Epidermal melanocyte (primary cell): ENCODE results near the gene TTC7B.
"Not testable (repeated sequence)": the region's sequence is repeated elsewhere in the genome, so short reads cannot be mapped to it uniquely, and the experiment has no call there.

Experiments
- DNase-seq: peaks from one replicate; pipeline ENCODE4 v3.0.0; 2011; ENCODE audit warnings: low spot score; ENCODE audit not compliant: insufficient read length

The TTC7B gene

DNA sequence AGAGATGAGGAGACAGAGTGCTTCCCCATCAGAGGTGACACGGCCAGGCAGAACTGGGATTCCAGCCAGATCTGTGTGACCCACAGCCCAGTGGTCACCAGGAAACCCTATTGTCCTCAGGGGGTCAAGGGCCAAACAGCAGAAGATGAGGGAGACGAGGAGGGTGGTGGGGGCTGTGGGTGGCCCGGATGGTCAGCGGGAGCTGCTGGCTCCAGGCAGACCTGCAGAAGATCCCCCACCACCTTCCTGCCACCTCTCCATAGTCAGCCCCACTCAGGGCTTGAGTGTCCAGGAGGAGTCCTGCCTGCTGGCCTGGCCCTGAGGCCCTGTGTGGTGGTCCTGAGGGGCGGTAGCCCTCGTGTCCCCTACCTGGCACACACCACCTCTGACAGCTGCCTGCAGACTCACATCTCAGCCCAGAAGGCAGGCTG is 282.6 kb downstream of the TTC7B start:
- no peak for DNase-seq

DNA sequence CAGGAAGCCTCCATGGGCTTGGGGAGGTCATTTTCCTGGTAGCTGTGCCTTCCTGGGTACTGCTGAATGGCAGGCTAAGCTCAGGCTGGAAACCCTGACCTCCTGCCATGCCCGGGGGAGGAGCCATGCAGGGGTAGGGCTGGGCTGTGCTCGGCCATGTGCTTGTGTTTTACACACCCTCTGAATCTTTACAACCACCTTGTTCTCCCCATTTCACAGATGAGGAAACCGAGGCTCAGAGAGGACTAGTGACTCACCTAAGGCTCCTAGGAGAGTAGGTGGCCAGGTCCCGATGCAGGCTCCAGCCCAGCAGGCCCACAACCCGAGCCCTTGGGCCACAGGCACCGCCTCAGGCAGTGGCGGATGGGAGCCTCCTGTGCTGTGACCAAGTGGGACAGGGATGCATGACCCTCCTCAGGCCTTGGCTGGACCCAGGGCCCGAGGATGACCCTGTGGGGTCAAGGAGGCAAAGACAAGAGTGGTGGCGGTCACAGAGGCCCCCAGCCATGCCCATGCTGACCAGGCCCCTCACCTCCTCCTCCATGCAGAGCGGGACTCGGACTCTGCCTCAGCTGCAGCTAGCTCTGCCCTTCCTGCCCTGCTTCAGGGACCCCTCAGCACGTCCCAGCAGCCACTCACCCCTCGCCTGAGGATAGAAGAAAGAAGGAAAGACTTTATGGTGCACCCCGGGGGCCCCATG is 283.3 kb downstream of the TTC7B start:
- no peak for DNase-seq

DNA sequence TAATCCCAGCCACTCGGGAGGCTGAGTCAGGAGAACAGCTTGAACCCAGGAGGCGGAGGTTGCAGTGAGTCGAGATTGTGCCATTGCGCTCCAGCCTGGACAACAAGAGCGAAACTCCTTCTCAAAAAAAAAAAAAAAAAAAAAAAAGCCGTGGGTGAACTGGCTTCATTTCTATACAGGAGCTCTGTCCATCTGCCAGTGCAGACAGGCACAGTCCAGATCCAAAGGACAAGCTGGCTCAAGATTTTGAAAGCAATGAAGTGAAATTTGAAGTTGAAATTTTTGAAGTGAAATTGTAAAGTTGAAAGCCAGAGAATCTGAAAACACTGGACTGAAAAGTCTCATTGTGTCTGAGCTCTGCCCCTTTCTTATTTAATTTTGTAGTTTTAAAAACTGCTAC is 284.7 kb downstream of the TTC7B start:
- no peak for DNase-seq

DNA sequence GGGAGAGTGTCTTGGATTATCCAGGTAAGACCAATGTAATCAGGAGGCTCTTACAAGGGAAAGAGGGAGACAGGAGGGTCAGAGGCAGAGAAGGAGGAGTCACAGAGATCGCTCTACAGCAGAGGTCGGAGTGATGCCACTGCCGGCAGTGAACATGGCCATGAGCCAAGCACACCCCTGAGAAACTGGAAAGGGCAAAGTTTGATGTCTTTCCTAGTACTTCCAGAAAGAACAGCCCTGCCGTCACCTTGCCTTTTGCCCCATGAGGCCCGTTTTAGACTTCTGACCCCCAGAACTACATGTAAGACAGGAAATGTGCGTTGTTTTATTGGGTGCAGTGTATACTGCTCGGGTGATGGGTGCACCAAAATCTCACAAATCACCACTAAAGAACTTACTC is 285.7 kb downstream of the TTC7B start:
- no peak for DNase-seq

DNA sequence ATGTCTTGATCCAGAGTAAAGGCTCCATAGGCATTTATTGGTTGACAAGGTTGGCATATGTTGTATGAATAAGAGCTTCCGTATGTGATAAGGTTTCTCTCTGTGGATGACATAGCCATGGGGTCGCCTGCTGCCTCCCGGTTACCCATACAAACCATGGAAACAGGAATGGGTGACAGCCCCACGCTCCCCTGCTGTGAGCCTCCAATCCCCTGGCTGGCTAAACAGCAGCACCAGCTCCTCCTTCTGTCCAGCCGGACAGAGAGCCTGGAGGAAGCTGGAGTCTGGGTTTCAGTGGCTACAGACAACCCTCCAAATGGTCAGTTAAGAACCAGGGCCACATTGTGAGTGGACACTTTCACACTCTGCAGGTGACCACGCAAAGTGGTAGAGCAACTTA is 288.3 kb downstream of the TTC7B start:
- no peak for DNase-seq

DNA sequence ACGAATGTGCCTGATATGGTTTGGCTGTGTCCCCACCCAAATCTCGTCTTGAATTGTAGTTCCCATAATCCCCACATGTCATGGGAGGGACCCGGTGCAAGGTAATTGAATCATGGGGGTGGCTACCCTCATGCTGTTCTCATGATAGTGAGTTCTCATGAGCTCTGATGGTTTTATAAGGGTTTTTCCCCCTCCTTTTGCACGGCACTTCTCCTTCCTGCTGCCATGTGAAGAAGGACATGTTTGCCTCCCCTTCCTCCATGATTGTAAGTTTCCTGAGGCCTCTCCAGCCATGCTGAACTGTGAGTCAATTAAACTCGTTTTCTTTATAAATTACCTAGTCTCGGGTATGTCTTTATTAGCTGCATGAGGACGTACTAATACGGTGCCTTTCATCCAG is 289.7 kb downstream of the TTC7B start:
- not testable (repeated sequence) for DNase-seq

DNA sequence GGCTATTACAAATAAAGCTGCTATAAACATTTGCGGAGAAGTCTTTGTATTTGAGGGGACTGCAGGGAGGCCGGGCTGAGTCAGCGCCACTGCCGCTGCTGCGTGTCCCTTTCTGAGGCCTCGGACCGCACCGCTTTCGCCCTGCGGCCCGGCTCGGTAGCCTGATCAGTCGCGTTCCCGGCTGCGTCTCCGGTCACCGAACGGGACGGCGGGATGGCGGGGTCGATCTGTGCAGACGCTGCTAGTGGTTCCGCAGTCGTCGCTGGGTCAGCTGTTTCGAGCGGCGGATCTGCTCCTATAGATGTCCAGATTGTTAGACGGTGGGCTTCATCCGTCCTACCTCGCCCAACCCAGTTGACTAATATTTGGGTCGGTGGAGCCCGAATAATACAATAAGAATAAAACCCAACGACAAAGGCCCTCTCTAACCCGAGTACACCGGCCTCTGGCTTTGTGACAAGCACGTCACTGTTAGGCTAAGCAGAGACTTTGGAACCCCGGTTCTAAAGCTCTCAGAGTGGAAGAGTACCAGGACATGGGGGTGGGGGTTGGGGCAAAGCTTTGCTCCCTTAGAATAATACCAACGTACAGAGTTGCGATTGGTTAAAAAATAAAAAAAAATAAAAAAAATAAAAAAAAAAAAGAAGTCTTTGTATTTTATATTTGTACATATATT is 290.7 kb downstream of the TTC7B start:
- not testable (repeated sequence) for DNase-seq

DNA sequence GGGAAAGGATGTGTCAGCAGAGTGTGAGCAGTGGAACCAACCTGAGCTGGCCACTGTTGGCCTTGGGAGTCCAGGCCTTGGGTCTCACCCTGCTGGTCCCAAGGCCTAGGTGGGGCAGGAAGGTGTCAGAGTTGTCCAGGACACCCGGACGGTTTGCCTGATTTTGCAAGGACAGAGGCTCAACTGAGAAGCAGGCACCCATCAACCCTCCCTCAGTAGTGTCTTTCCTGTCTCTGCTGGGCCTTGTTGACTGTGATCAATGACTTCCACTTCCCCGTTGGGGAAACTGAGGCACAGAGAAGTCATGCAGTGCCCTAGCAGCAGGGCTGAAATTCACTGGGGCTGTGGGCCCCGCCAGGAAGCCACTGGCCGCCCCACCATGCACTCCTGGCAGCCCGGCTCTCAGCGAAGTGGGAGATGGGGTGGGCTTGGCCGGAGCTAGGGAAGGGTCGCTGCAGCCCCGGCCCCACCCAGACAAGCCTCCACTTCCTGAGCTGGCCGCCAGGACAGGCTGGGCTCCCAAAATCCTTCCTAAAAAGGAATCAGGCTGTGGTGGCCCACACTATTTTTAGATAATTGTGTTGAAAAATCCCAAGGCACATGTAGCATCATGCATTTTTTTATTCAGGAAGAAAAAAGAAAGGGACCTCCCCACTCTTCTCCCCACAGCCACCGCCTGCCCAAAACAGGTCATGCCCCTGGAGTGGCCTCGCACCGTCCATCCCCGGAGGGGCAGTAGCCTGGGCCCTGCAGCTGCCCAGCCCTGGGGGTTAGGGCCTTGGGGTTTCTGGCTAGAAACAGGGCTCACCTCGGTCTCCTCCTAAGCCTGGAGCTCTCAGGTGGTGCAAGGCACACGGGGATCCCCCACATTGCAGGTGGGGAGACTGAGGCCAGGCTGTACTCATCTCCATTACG is 292.0 kb downstream of the TTC7B start:
- no peak for DNase-seq

DNA sequence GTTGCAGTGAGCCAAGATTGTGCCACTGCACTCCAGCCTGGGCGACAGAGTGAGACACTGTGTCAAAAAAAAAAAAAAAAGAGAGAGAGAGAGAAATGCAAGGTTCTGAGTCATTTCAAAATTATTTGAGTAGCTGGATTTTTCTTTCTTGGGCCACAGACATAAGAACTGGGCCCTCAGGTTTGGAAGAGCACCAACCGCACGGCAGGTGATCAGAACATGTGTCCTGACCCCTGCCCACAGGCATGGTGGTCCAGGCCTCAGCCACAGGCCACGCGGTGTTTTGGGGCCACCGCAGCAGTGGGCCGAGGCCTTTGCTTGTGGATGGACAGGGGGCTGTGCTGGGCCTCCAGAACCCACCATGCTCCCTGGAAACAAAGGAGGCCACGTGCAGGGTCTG is 292.7 kb downstream of the TTC7B start:
- DNase-seq: no peak

DNA sequence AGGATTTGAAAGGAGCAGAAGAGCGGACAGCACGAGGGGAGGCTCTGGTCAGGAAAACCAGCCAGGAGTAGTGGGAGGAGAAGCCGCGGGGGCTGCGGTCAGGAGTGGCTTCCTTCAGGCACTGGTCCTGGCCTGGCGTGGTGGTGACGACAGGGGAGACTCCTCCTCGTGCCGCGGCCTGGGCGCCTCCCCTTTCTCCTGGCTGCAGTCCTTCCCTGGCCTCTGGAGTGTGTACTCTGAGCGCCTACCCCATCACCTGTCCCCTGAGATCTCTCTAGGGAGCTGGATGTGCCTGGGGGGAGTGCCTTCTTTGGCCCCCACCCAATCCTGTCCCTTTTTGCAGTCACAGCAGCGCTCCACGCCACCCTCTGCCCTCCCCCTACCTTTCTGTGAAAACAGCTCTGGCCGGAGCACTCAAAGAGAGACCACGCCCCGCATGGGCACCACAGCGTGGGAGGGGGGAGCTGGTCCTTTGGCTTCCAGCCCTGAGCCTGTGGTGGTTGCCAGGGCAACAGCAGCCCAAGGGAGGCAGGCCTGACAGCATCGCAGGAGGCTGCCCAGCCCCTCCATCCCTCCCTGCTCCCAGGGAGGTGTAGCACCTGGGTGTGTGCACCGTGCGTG is 293.5 kb downstream of the TTC7B start:
- DNase-seq: no peak

DNA sequence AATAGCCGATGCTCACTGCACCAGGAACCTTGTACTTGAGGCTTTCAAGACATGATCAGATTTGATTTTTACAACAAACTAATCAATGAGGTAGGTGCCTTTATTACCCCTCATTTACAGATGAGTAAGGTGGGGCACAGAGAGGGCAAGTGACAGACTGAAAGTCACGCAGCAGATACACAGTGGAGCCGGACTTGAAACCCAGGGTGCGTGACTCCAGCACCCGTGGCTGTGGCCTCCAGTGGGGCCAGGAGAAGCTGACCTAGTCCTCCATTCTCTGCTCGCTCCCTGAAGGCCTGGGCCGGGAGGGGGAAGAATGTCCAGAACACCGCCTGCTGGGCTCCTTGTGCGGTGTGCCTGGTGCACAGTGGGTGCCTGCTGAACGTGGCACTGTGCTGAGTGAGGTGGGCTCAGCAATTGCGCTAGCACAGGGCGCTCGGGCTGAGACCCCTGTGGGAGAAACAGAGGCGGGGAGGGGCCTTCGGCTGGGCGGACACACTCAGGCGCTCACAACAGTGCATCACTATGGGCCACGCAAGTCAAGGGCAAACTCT is 294.2 kb downstream of the TTC7B start:
- no peak for DNase-seq

DNA sequence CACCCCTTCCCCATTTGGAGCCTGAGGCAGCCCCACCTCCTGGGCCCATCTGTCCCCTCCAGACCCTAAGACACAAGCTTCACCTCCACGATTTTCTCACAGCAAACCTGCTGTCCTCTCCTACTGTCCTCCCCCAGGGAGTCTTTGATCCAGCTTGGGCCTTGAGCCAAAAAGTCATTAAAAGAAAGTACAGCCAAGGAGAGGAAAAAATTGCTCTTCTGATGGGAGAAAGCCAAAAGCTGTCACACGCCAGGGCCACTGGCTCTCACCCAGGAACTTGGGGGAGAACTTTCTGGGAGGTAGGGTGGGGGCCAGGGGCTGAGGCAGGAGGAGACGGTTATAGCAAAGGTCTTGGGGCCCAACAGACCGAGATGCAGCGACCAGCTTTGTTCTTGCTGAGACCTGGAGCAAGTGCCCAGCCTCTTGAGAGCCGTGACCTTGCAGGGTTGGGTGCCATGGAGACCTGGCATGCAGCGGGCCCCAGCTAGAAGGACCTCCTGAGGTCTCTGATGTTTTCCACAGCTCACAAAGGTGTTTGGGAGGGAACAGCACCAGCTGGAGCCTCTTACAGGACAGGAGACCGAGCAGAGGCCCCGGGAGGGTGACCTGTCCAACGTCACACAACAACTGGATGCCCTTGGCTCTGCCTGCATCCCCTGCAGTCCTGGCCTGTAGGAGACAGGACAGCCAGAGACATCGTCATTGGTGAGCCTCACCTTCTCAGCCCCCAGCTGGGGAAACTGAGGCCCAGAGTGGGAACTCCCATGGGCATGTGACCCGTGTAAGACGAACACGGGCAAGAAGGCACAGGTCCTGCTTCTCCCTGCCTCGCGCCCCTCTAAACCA is 294.9 kb downstream of the TTC7B start:
- no peak for DNase-seq

DNA sequence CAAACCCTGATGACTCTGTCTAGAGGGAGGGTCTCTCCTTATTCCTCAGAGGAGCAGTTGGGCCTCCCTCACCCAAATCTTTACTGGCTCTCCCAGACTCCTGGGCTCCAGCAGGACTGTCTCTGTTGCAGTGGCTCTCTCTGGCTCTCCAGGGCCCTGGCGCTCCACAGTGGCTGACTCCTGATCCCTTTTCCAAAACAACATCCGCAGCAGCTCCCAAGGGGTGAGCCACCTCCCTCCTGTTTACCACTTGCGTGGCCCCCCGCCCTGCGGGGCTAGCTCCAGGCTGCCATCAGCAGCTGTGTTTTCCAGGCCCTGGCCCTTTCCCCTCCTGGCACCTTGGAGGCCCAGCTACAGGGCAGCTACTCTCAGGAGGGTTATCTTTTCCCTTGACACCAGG is 295.9 kb downstream of the TTC7B start:
- DNase-seq: no peak

DNA sequence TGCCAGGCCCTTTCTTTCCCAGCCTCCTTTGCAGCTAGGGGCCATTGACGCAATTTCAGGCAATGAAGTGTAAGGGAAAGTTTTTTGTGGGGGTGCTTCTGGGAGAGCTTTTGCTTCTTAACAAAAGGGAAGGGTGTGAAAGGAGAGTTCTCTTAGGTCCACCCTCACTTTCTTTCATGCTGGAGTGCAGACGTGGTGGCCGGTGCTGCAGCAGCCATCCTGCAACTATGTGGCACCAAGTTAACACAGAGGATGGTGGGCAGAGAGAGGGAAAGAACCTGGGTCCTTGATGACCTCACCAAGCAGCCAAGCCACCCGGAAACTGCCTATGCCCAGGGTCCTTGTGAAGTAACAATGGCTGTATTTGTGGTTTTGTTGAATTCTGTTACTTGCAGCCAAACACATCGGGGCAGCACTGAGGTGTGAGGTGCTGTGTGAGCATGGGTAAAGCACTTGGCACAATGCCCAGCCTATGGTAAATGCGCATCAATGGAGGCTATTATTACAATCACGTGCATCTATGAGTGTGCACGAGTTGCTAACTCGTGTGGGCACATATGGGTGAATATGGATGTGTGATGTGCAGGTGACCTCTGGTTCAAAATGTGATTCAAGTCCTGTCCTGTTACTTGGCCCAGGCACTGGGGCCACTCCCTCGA is 296.8 kb downstream of the TTC7B start:
- no peak for DNase-seq

DNA sequence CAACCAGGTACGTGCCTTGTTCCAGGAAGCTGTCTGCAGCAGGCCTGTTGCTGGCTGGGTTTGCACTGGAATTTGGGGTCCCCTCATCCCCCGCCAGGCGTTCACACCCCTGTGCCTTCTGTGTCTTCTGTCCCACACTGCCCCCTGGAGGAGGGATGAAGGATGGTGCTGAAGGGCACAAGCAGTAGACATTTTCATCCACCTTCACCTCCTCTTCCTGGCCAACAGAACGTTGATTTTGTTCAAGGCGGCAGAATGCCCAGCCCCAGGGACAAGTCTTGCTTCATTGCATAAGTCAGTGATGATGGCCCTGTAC is 297.3 kb downstream of the TTC7B start:
- DNase-seq: no peak

DNA sequence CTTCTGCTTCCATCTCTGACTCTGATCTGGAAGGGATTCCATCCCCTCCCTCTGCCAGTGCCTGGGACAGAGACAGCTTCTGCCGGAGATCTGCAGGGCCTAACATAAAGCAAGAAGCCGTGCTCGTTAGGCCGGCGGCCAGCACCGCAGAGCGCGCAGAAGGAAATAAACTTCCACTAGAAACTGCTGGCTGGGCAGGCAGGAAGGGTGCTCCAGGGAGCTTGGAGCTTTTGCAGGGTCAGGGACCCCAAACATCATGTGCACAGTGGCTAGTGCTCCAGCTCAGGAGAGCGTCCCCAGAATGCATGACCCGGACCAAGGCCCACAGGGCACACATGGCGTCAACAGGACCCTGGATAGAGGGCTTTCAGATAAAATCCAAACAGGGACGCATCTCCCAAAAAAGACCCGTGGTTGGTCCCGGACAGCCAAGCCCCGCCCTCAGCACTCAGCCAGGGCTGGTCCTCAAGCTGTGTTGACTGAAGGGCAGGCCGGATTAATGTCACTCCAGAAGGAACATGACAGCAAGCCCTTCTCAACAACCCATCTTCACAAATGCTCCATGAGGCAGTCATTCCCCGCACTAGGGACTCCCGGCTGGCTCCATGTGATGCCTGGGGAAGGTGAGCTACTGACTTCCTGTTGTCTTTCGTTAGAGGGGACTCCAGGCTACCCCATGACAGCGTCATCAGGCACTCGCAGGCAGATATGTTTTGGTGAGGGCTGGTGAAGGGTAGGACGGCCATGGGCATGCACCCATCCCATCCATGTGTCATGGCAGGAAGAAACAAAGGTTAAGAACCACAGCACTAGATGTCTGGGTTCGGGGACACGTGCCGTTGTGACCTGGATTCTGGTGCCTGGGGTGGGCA is 297.9 kb downstream of the TTC7B start:
- no peak for DNase-seq

DNA sequence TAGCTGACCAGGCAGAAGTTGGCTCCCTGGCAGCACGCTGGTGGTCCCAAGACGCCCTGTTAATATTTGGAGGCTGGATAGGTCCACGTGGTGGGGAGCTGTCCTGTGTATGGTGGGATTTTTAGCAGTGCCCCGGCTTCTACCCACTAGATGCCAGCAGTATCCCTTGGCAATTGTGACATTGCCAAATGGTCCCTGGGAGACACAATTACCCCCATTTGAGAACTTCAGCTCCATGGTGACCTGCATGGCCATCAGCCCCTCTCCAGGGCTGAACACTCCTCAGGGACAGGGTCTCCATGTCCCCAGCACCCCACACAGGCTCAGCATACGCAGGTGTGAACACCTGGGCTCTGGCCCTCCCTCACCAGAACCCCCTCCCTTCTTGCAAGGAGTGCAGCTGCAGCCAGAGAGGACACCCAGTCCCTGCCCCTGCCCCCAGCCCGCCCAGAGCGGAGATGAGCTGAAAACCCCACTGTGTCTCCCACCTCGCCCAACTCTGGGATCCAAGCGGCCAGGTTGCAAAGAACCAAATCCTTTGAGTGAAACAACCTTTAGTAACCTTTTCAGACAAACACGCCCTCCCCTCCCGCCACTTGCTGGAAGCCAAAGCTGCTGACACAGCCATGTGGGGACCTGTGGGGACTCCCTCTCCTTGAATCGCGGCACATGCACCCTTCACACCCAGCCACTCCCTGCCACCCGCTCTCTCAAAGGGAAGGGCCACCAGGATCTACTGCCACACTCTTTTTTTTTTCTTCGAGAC is 299.0 kb downstream of the TTC7B start:
- DNase-seq: no peak

DNA sequence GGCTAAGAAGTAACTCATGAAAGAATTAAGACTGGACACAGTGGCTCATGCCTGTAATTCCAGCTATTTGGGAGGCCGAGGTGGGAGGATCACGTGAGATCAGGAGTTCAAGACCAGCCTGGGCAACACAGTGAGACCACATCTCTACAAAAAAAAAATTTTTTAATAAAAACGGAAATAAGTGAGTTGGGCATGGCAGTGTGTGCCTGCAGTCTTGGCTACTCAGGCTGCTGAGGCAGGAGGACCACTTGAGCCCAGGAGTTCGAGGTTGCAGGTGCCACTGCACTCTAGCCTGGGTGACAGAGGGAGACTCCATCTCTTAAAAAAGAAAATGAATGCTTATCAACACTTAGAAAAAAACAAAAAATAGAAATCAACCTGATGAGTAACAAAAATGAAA is 301.7 kb downstream of the TTC7B start:
- DNase-seq: no peak
